ENCODE data around the gene SMIM3.
"Not testable (repeated sequence)": the region's sequence is repeated elsewhere in the genome, so short reads cannot be mapped to it uniquely, and the experiment has no call there.

SMIM3 gene

GRCh38 chr5:150778517-150779396 is at the start of gene SMIM3:
SMIM3 (plus strand) TSS chr5:150778757; CDS start chr5:150795441, 16,684 bp downstream.
- peak; percentile 53 to 65 for DNase-seq (ENCODE audit: low read depth in 2 of 2)

- DNase-seq (ENCODE audit: low read depth in 2 of 2), result no peak
Measured at GRCh38 chr5:150729859-150730258, 48.7 kb upstream of the SMIM3 start.

- DNase-seq (ENCODE audit: low read depth in 2 of 2), result no peak
Measured at GRCh38 chr5:150731669-150732242, 46.8 kb upstream of the SMIM3 start.

GRCh38 chr5:150734579-150735384 is 43.8 kb upstream of the SMIM3 start:
- no peak for DNase-seq (ENCODE audit: low read depth in 2 of 2)

GRCh38 chr5:150738862-150739261 is 39.7 kb upstream of the SMIM3 start:
- no peak for DNase-seq (ENCODE audit: low read depth in 2 of 2)

GRCh38 chr5:150740992-150741391 is 37.6 kb upstream of the SMIM3 start:
- DNase-seq (ENCODE audit: low read depth in 2 of 2), result no peak

- not testable (repeated sequence) for DNase-seq (ENCODE audit: low read depth in 2 of 2)
Measured at GRCh38 chr5:150742455-150743141, 36.0 kb upstream of the SMIM3 start.

GRCh38 chr5:150743142-150743488 is 35.4 kb upstream of the SMIM3 start:
- not testable (repeated sequence) for DNase-seq (ENCODE audit: low read depth in 2 of 2)

- DNase-seq (ENCODE audit: low read depth in 2 of 2), result no peak
Measured at GRCh38 chr5:150750469-150750868, 28.1 kb upstream of the SMIM3 start.

- DNase-seq (ENCODE audit: low read depth in 2 of 2), result no peak
Measured at GRCh38 chr5:150751096-150751891, 27.3 kb upstream of the SMIM3 start.

GRCh38 chr5:150753463-150753862 is 25.1 kb upstream of the SMIM3 start:
- no peak for DNase-seq (ENCODE audit: low read depth in 2 of 2)

GRCh38 chr5:150753863-150754262 is 24.7 kb upstream of the SMIM3 start:
- no peak for DNase-seq (ENCODE audit: low read depth in 2 of 2)

- DNase-seq (ENCODE audit: low read depth in 2 of 2), result no peak
Measured at GRCh38 chr5:150757087-150757649, 21.4 kb upstream of the SMIM3 start.

GRCh38 chr5:150758203-150758530 is 20.4 kb upstream of the SMIM3 start:
- DNase-seq (ENCODE audit: low read depth in 2 of 2), result no peak

GRCh38 chr5:150758531-150759333 is 19.8 kb upstream of the SMIM3 start, which contains the start of gene DCTN4:
DCTN4 (minus strand) TSS chr5:150759017; CDS start chr5:150758993, 24 bp downstream.
- peak; percentile 82 to 88 for DNase-seq (ENCODE audit: low read depth in 2 of 2)

- no peak for DNase-seq (ENCODE audit: low read depth in 2 of 2)
Measured at GRCh38 chr5:150759334-150759583, 19.3 kb upstream of the SMIM3 start.

GRCh38 chr5:150762211-150762610 is 16.3 kb upstream of the SMIM3 start:
- DNase-seq (ENCODE audit: low read depth in 2 of 2), result no peak

- no peak for DNase-seq (ENCODE audit: low read depth in 2 of 2)
Measured at GRCh38 chr5:150763023-150763769, 15.4 kb upstream of the SMIM3 start.

- no peak for DNase-seq (ENCODE audit: low read depth in 2 of 2)
Measured at GRCh38 chr5:150764530-150764929, 14.0 kb upstream of the SMIM3 start.
